CD4-positive, alpha-beta memory T cell (primary cell): ENCODE results near the gene STRADA. TPM values are rescaled to one million over a fixed set of nuclear protein-coding genes. Genes with fewer than 3 reads are reported as not detected.

Experiments used
- CTCF ChIA-PET: fragments of 350-600 bp; sonication (Branson Sonifier 250); formaldehyde crosslinking; loops from one replicate; lab custom pipeline; 2021; ENCODE audit warnings: inconsistent platforms; ENCODE audit not compliant: partially characterized antibody; lab: Charles Lee
- POLR2A ChIA-PET: fragments of 350-600 bp; sonication (Branson Sonifier 250); formaldehyde crosslinking; loops from one replicate; lab custom pipeline; 2021; ENCODE audit not compliant: partially characterized antibody; lab: Charles Lee
- DNase-seq, 5 donors: peaks; one replicate each; pipeline versions ENCODE4 v3.0.0 to v3.0.0-alpha.2; 2020 to 2022; ENCODE audit warnings: mixed read lengths in 1 of 5
- H3K27ac ChIP-seq: one replicate; pipeline ENCODE4 v1.7.0; 2013; ENCODE audit warnings: low read depth, low read length
- H3K27me3 ChIP-seq: 2 replicates; pipeline ENCODE4 v1.7.0; 2013; ENCODE audit warnings: mild to moderate bottlenecking, low read length, moderate library complexity; ENCODE audit not compliant: insufficient read depth
- H3K36me3 ChIP-seq: 2 replicates; pipeline ENCODE4 v1.7.0; 2013; ENCODE audit warnings: mild to moderate bottlenecking, low read length, moderate library complexity; ENCODE audit not compliant: insufficient read depth
- H3K4me1 ChIP-seq: 2 replicates; pipeline ENCODE4 v1.7.0; 2013; ENCODE audit warnings: mild to moderate bottlenecking, low read length, moderate library complexity; ENCODE audit not compliant: insufficient read depth
- H3K4me3 ChIP-seq, 2 donors: one replicate each; pipeline ENCODE4 v1.7.0; 2013; ENCODE audit warnings: low read length in 2 of 2, mild to moderate bottlenecking in 1 of 2
- H3K9me3 ChIP-seq, 2 donors: one replicate each; pipeline ENCODE4 v1.7.0; 2013; ENCODE audit warnings: low read length in 2 of 2, control low read depth in 1 of 2; ENCODE audit not compliant: control insufficient read depth in 1 of 2
- H3K27ac Mint-ChIP-seq, 7 donors: one replicate each; pipeline ENCODE4 v1.8.0; 2020 to 2021; ENCODE audit warnings: mixed read lengths in 7 of 7, mild to moderate bottlenecking in 6 of 7, inconsistent platforms in 3 of 7, moderate library complexity in 3 of 7
- H3K27me3 Mint-ChIP-seq, 2 donors: one replicate each; pipeline ENCODE4 v1.8.0; 2020 to 2021; ENCODE audit warnings: mixed read lengths in 2 of 2
- H3K36me3 Mint-ChIP-seq, 2 donors: one replicate each; pipeline ENCODE4 v1.8.0; 2020 to 2021; ENCODE audit warnings: mixed read lengths in 2 of 2, inconsistent platforms in 1 of 2, mild to moderate bottlenecking in 1 of 2
- H3K4me1 Mint-ChIP-seq, 4 donors: one replicate each; pipeline ENCODE4 v1.8.0; 2020 to 2021; ENCODE audit warnings: mixed read lengths in 4 of 4, mild to moderate bottlenecking in 1 of 4
- H3K4me3 Mint-ChIP-seq, 8 donors: one replicate each; pipeline ENCODE4 v1.8.0; 2020 to 2021; ENCODE audit warnings: mixed read lengths in 8 of 8, mild to moderate bottlenecking in 7 of 8, moderate library complexity in 6 of 8, inconsistent platforms in 3 of 8
- H3K9me3 Mint-ChIP-seq, 8 donors: one replicate each; pipeline ENCODE4 v1.8.0; 2020 to 2021; ENCODE audit warnings: mixed read lengths in 8 of 8, mild to moderate bottlenecking in 5 of 8, inconsistent platforms in 3 of 8, moderate library complexity in 1 of 8
- intact Hi-C: fragments of 100-400 bp; cut with micrococcal nuclease; formaldehyde crosslinking; loops from one replicate; pipeline ENCODE4 v1.15.1; 2023
- polyA plus RNA-seq, 2 donors: library from polyadenylated mRNA; unstranded; fragments of 300-500 nt; fragmentation: Illumina TruSeq; gene quantifications; one replicate each; pipeline ENCODE4 v1.2.3, GENCODE V29; 2021
- total RNA-seq, 2 experiments: library from RNA; stranded (reverse); gene quantifications; one replicate each; pipeline ENCODE4 v1.2.3, GENCODE V29; 2021

STRADA gene
- total and polyA plus RNA-seq, 4 experiments from 2014 or later = 20.0 to 58.3 (median 38.5) TPM

- H3K9me3 ChIP-seq = no peaks in the 10 kb centered on the region
- no peak for DNase-seq
- no peaks in the 10 kb centered on the region for H3K27me3 Mint-ChIP-seq
- H3K4me3 ChIP-seq = no peak overlapping the region
- H3K4me1 Mint-ChIP-seq = peaks cover 39 to 82% (median 63%) of the 10 kb centered on the region in 4 donors
- peaks cover 82% of the 10 kb centered on the region for H3K4me1 ChIP-seq
- no peaks in the 10 kb centered on the region for H3K9me3 Mint-ChIP-seq
- intact Hi-C loops = loop anchor here (5.0 to 10.0 kb wide), 2 partner anchors 152 to 801 kb away; partner anchors contain the start of genes CEP95, DCAF7 and DDX5
- peaks cover 16 to 31% of the 10 kb centered on the region in 2 donors for H3K36me3 Mint-ChIP-seq
- ChIA-PET CTCF (interaction anchor here (0.6 to 1.3 kb wide), 2 partner anchors 69 to 93 kb away, joined by 3 read pairs; partner anchors contain the start of genes CCDC47 and DDX42), POLR2A (interaction anchor here (0.7 to 23.0 kb wide), 8 partner anchors 6 to 802 kb away, joined by 3 to 1362 read pairs (median 68); partner anchors contain the start of genes CCDC47, CEP95, DDX42 and DDX5)
- H3K27ac Mint-ChIP-seq = peak overlapping the region in 5 of 7 donors; percentile 70 to 100 (median 94)
- peak overlapping the region in 6 of 8 donors; percentile 92 to 96 (median 94) for H3K4me3 Mint-ChIP-seq
- no peaks in the 10 kb centered on the region for H3K36me3 ChIP-seq
- no peak overlapping the region for H3K27ac ChIP-seq
- no peaks in the 10 kb centered on the region for H3K27me3 ChIP-seq
Observed at GRCh38 chr17:63704259-63704576, 37.4 kb downstream of the STRADA start.

GRCh38 chr17:63703556-63704258 is 37.9 kb downstream of the STRADA start:
- ChIA-PET CTCF (interaction anchor here (0.6 to 2.2 kb wide), 4 partner anchors 11 to 145 kb away, joined by 3 to 8 read pairs (median 4); partner anchors contain the start of genes CCDC47 and DDX42), POLR2A (interaction anchor here (0.7 to 23.0 kb wide), 12 partner anchors 7 to 802 kb away, joined by 3 to 1362 read pairs (median 40); partner anchors contain the start of genes CCDC47, CEP95, DDX42 and DDX5)
- Mint-ChIP-seq H3K36me3 (peaks cover 13 to 31% of the 10 kb centered on the region in 2 donors), H3K9me3 (no peaks in the 10 kb centered on the region), H3K4me1 (peaks cover 34 to 77% (median 59%) of the 10 kb centered on the region in 4 donors), H3K4me3 (peak overlapping the region; percentile 92 to 96 (median 94)), H3K27ac (peak overlapping the region; percentile 86 to 100 (median 97)), H3K27me3 (no peaks in the 10 kb centered on the region)
- intact Hi-C loops = loop anchor here (5.0 to 10.0 kb wide), 2 partner anchors 151 to 801 kb away; partner anchors contain the start of genes CEP95, DCAF7 and DDX5
- Histone ChIP-seq H3K4me3 (no peak overlapping the region), H3K4me1 (peaks cover 77% of the 10 kb centered on the region), H3K27me3 (no peaks in the 10 kb centered on the region), H3K36me3 (no peaks in the 10 kb centered on the region), H3K27ac (peak overlapping the region; percentile 73), H3K9me3 (no peaks in the 10 kb centered on the region)
- no peak for DNase-seq

GRCh38 chr17:63703029-63703428 is 38.6 kb downstream of the STRADA start:
- peaks cover 0 to under 1% (median 0%) of the 10 kb centered on the region in 8 donors for H3K9me3 Mint-ChIP-seq
- Histone ChIP-seq H3K27me3 (no peaks in the 10 kb centered on the region), H3K27ac (peak overlapping the region; percentile 73), H3K4me3 (peak overlapping the region in 1 of 2 donors; percentile 77), H3K36me3 (peaks cover 5% of the 10 kb centered on the region), H3K9me3 (no peaks in the 10 kb centered on the region), H3K4me1 (peaks cover 72% of the 10 kb centered on the region)
- POLR2A ChIA-PET = interaction anchor here (0.8 to 23.0 kb wide), 20 partner anchors 7 to 803 kb away, joined by 3 to 1362 read pairs (median 7); partner anchors contain the start of genes CCDC47, CEP95, DDX42 and DDX5
- H3K4me3 Mint-ChIP-seq = peak overlapping the region; percentile 92 to 96 (median 94)
- no peak for DNase-seq
- intact Hi-C loops = loop anchor here (5.0 to 10.0 kb wide), 2 partner anchors 151 to 802 kb away; partner anchors contain the start of genes CEP95, DCAF7 and DDX5
- peaks cover 32 to 72% (median 53%) of the 10 kb centered on the region in 4 donors for H3K4me1 Mint-ChIP-seq
- CTCF ChIA-PET = interaction anchor here (1.2 to 3.4 kb wide), 5 partner anchors 8 to 146 kb away, joined by 5 to 16 read pairs (median 8); partner anchors contain the start of genes CCDC47, DDX42 and STRADA
- H3K27me3 Mint-ChIP-seq = no peaks in the 10 kb centered on the region
- peak overlapping the region; percentile 96 to 100 (median 98) for H3K27ac Mint-ChIP-seq
- peaks cover 18 to 35% of the 10 kb centered on the region in 2 donors for H3K36me3 Mint-ChIP-seq

- H3K4me3 Mint-ChIP-seq = peak overlapping the region; percentile 92 to 96 (median 94)
- intact Hi-C loops = loop anchor here (1.0 to 10.0 kb wide), 4 partner anchors 39 to 802 kb away; partner anchors contain the start of genes CCDC47, CEP95, DCAF7 and DDX5
- H3K9me3 ChIP-seq = no peaks in the 10 kb centered on the region
- no peak for DNase-seq
- H3K4me1 Mint-ChIP-seq = peaks cover 33 to 72% (median 53%) of the 10 kb centered on the region in 4 donors
- H3K27ac Mint-ChIP-seq = peak overlapping the region; percentile 96 to 100 (median 98)
- no peaks in the 10 kb centered on the region for H3K27me3 ChIP-seq
- peaks cover 8% of the 10 kb centered on the region for H3K36me3 ChIP-seq
- CTCF ChIA-PET = interaction anchor here (1.1 to 3.4 kb wide), 6 partner anchors 8 to 146 kb away, joined by 3 to 16 read pairs (median 7); partner anchors contain the start of genes CCDC47, DDX42 and STRADA
- peak overlapping the region; percentile 73 for H3K27ac ChIP-seq
- peak overlapping the region; percentile 76 to 77 for H3K4me3 ChIP-seq
- POLR2A ChIA-PET = interaction anchor here (0.7 to 23.0 kb wide), 21 partner anchors 7 to 803 kb away, joined by 3 to 1362 read pairs (median 6); partner anchors contain the start of genes CCDC47, CEP95, DDX42 and DDX5
- peaks cover 72% of the 10 kb centered on the region for H3K4me1 ChIP-seq
- H3K9me3 Mint-ChIP-seq = peaks cover 0 to 2% (median 0%) of the 10 kb centered on the region in 8 donors
- no peaks in the 10 kb centered on the region for H3K27me3 Mint-ChIP-seq
- H3K36me3 Mint-ChIP-seq = peaks cover 22 to 39% of the 10 kb centered on the region in 2 donors
Observed at GRCh38 chr17:63702721-63703015, 38.9 kb downstream of the STRADA start.

- peak; percentile 69 to 91 (median 74) for DNase-seq
- peaks cover 0 to 2% (median 0%) of the 10 kb centered on the region in 8 donors for H3K9me3 Mint-ChIP-seq
- POLR2A ChIA-PET = interaction anchor here (0.7 to 23.0 kb wide), 27 partner anchors 6 to 804 kb away, joined by 3 to 1362 read pairs (median 6); partner anchors contain the start of genes CCDC47, CEP95, DDX42 and DDX5
- H3K27ac Mint-ChIP-seq = peak overlapping the region; percentile 96 to 100 (median 98)
- intact Hi-C loops = loop anchor here (1.0 to 10.0 kb wide), 4 partner anchors 39 to 803 kb away; partner anchors contain the start of genes CCDC47, CEP95, DCAF7 and DDX5
- CTCF ChIA-PET = interaction anchor here (0.6 to 3.4 kb wide), 7 partner anchors 8 to 147 kb away, joined by 3 to 22 read pairs (median 8); partner anchors contain the start of genes CCDC47, DDX42 and STRADA
- H3K4me3 ChIP-seq = peak overlapping the region; percentile 76 to 77
- H3K36me3 ChIP-seq = peaks cover 14% of the 10 kb centered on the region
- H3K4me3 Mint-ChIP-seq = peak overlapping the region; percentile 92 to 96 (median 94)
- H3K9me3 ChIP-seq = no peaks in the 10 kb centered on the region
- H3K27me3 ChIP-seq = no peaks in the 10 kb centered on the region
- H3K27ac ChIP-seq = peak overlapping the region; percentile 73
- peaks cover 27 to 44% of the 10 kb centered on the region in 2 donors for H3K36me3 Mint-ChIP-seq
- H3K4me1 ChIP-seq = peaks cover 72% of the 10 kb centered on the region
- no peaks in the 10 kb centered on the region for H3K27me3 Mint-ChIP-seq
- peaks cover 30 to 72% (median 52%) of the 10 kb centered on the region in 4 donors for H3K4me1 Mint-ChIP-seq
Observed at GRCh38 chr17:63701868-63702720, 39.5 kb downstream of the STRADA start.

- Histone ChIP-seq H3K4me1 (peaks cover 72% of the 10 kb centered on the region), H3K27me3 (no peaks in the 10 kb centered on the region), H3K9me3 (no peaks in the 10 kb centered on the region), H3K4me3 (peak overlapping the region; percentile 18 to 77), H3K36me3 (peaks cover 17% of the 10 kb centered on the region), H3K27ac (peak overlapping the region; percentile 73)
- peak overlapping the region; percentile 92 to 96 (median 94) for H3K4me3 Mint-ChIP-seq
- CTCF ChIA-PET = interaction anchor here (1.1 to 3.4 kb wide), 5 partner anchors 8 to 147 kb away, joined by 3 to 22 read pairs (median 11); partner anchors contain the start of genes CCDC47, DDX42 and STRADA
- intact Hi-C loops = loop anchor here (5.0 to 10.0 kb wide), 2 partner anchors 149 to 803 kb away; partner anchors contain the start of genes CEP95, DCAF7 and DDX5
- DNase-seq = no peak
- peaks cover 30 to 72% (median 54%) of the 10 kb centered on the region in 4 donors for H3K4me1 Mint-ChIP-seq
- peak overlapping the region; percentile 96 to 100 (median 98) for H3K27ac Mint-ChIP-seq
- POLR2A ChIA-PET = interaction anchor here (0.7 to 23.0 kb wide), 26 partner anchors 6 to 804 kb away, joined by 3 to 1362 read pairs (median 6); partner anchors contain the start of genes CCDC47, CEP95, DDX42 and DDX5
- H3K36me3 Mint-ChIP-seq = peaks cover 32 to 51% of the 10 kb centered on the region in 2 donors
- H3K27me3 Mint-ChIP-seq = no peaks in the 10 kb centered on the region
- H3K9me3 Mint-ChIP-seq = peaks cover 0 to 2% (median 0%) of the 10 kb centered on the region in 8 donors
Observed at GRCh38 chr17:63701456-63701820, 40.2 kb downstream of the STRADA start.
